Measurements from ENCODE around the gene TUSC2.

DNA sequence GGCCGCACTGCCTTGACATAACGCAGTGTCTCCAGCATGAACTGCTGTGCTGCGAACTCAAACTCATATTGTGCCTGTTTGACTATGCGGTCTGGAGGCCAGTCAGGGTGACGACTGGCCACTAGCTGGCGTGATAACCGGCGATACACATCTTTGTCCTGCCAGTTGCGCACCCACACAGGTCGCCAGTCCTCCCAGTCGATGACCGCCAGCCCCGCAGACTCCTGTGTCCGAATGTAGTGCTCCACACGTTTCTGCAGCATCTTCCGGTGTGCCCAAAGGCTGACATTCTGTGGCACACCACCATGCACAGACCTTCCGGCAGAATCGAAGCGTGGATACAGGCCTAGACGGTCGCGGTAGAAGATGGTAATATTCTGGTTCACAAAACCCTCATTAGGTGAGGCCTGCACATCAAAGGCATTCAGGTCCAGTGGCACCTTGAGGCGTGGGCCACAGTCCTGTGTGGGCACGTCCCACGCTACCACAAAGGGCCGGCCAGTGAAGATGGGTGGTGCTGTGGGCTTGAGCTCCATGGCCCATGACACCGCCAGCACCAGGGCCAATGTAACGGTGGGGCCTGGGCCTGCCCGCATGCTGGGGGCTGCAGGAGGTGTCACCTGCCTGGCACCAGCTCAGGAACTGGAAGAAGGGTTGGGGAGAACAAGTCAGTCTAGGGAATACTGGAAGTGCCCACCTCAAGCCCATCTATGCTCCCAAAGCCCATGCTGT lies 8.0 kb downstream of the TUSC2 start:
- TF ChIP-seq, protein P1, sequence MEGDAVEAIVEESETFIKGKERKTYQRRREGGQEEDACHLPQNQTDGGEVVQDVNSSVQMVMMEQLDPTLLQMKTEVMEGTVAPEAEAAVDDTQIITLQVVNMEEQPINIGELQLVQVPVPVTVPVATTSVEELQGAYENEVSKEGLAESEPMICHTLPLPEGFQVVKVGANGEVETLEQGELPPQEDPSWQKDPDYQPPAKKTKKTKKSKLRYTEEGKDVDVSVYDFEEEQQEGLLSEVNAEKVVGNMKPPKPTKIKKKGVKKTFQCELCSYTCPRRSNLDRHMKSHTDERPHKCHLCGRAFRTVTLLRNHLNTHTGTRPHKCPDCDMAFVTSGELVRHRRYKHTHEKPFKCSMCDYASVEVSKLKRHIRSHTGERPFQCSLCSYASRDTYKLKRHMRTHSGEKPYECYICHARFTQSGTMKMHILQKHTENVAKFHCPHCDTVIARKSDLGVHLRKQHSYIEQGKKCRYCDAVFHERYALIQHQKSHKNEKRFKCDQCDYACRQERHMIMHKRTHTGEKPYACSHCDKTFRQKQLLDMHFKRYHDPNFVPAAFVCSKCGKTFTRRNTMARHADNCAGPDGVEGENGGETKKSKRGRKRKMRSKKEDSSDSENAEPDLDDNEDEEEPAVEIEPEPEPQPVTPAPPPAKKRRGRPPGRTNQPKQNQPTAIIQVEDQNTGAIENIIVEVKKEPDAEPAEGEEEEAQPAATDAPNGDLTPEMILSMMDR (IDR thresholded peaks at IDR 0.05) = no peak
- TF ChIP-seq POLR2A (IDR thresholded peaks at IDR 0.05) = no peak

Data from thyroid gland (tissue), 4 donors.